Measurements from ENCODE around the gene SND1. TPM values are rescaled to one million over a fixed set of nuclear protein-coding genes. Genes with fewer than 3 reads are reported as not detected.

SND1 gene
- total RNA-seq, 2 donors from 2014 or later: 146 to 155 TPM

GRCh38 chr7:127654404-127655394 lies 2.7 kb downstream of the SND1 start:
- Histone ChIP-seq H3K27ac (peak overlapping the region in 1 of 4 donors; percentile 4), H3K4me3 (no peak overlapping the region), H3K9me3 (no peaks in the 10 kb centered on the region), H3K27me3 (no peaks in the 10 kb centered on the region), H3K36me3 (replicated peaks in 1 of 2; ENCODE audit: insufficient read depth in 1 of 2, low read depth in 2 of 2) (no peaks in the 10 kb centered on the region), H3K4me1 (peaks cover 78% of the 10 kb centered on the region)
- ATAC-seq (no peak), DNase-seq (no peak)
- WGBS, 2 donors: 25 to 27% methylated on average over 5 of the region's 5 CpGs
- intact Hi-C loops (cut with DNase I): no loop called here
- peak in 1 of 7 experiments; percentile 10 for TF ChIP-seq CTCF (IDR thresholded peaks at IDR 0.05)
- no peak for TF ChIP-seq POLR2A (IDR thresholded peaks at IDR 0.05)

DNA sequence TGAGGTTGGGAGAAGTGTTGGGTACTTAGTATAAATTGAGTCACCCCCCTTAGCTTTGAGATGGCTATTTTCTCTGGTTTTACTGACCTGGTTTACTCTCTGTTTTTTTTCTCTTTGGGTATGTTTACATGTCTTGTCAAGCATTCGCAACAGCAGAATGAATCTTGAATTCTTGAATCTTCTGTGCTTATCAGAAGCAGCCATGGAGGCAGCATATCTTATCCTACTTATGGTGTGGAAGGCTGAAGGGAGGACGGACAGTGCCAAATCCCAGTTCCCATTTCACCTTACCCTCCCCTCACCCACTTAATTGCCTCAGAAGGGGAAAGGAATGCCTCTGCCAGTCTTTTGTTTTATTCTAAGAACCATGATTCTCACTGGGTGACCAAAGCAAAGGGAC lies 3.7 kb downstream of the SND1 start:
- WGBS, 2 donors: 25 to 31% methylated on average over 2 of the region's 2 CpGs
- Histone ChIP-seq H3K4me1 (peaks cover 77% of the 10 kb centered on the region), H3K4me3 (no peak overlapping the region), H3K36me3 (replicated peaks in 1 of 2; ENCODE audit: insufficient read depth in 1 of 2, low read depth in 2 of 2) (no peaks in the 10 kb centered on the region), H3K27ac (no peak overlapping the region), H3K9me3 (no peaks in the 10 kb centered on the region), H3K27me3 (no peaks in the 10 kb centered on the region)
- TF ChIP-seq CTCF (IDR thresholded peaks at IDR 0.05) (no peak), POLR2A (IDR thresholded peaks at IDR 0.05) (no peak)
- no peak for ATAC-seq
- intact Hi-C loops (cut with DNase I): no loop called here
- no peak for DNase-seq

GRCh38 chr7:127657500-127657899 lies 5.5 kb downstream of the SND1 start:
- WGBS, 2 donors: 72 to 75% methylated on average over 3 of the region's 3 CpGs
- ATAC-seq: no peak

GRCh38 chr7:127658970-127659630 lies 7.1 kb downstream of the SND1 start:
- Histone ChIP-seq H3K27me3 (no peaks in the 10 kb centered on the region), H3K4me1 (peaks cover 75% of the 10 kb centered on the region), H3K27ac (no peak overlapping the region), H3K36me3 (replicated peaks in 1 of 2; ENCODE audit: insufficient read depth in 1 of 2, low read depth in 2 of 2) (no peaks in the 10 kb centered on the region), H3K4me3 (no peak overlapping the region), H3K9me3 (no peaks in the 10 kb centered on the region)
- TF ChIP-seq POLR2A (IDR thresholded peaks at IDR 0.05) (no peak), CTCF (IDR thresholded peaks at IDR 0.05) (no peak)
- 60 to 67% methylated on average over 3 of the region's 3 CpGs for WGBS, 2 donors
- intact Hi-C loops (cut with DNase I): no loop called here
- DNase-seq (no peak), ATAC-seq (no peak)

More at GRCh38 chr7:127657500-127657899, 5.5 kb downstream of the SND1 start:
- intact Hi-C loops (cut with DNase I): no loop called here
- H3K4me1 ChIP-seq: peaks cover 82% of the 10 kb centered on the region
- H3K27me3 ChIP-seq: no peaks in the 10 kb centered on the region
- H3K27ac ChIP-seq: no peak overlapping the region
- no peak for DNase-seq
- no peak overlapping the region for H3K4me3 ChIP-seq
- TF ChIP-seq POLR2A (IDR thresholded peaks at IDR 0.05) (no peak), CTCF (IDR thresholded peaks at IDR 0.05) (no peak)
- no peaks in the 10 kb centered on the region for H3K9me3 ChIP-seq
- no peaks in the 10 kb centered on the region for H3K36me3 ChIP-seq (replicated peaks in 1 of 2; ENCODE audit: insufficient read depth in 1 of 2, low read depth in 2 of 2)

Data from body of pancreas (tissue), 4 donors.